ENCODE measurements around the gene TAX1BP1.

TAX1BP1 gene

DNA sequence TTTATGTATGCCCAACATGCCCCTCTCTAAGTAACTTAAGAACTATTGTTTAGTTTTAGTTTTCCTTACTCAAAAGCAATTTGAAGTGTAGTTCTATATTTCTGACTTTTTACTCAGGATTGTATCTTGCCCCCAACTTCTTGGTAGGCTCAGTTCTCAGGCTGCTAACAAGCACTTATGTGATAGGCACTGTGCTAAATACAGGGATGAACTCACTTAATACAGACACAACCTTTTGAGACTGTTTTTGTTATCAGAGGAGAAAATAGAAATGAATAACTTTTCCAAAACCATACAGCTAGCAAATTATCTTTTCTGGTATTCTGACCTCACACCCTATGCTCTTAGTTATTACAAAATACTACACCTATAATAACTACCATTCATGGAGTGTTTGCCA, 16.3 kb downstream of the TAX1BP1 start:
- no peak for DNase-seq (ENCODE audit: extremely low spot score)
- TF ChIP-seq FOXK2 (IDR thresholded peaks at IDR 0.05) (no peak), LEF1 (IDR thresholded peaks at IDR 0.05; ENCODE audit: borderline replicate concordance) (no peak), NFRKB (IDR thresholded peaks at IDR 0.05) (no peak)
- POLR2A ChIA-PET: no interaction called here
- CTCF ChIA-PET: no interaction called here

DNA sequence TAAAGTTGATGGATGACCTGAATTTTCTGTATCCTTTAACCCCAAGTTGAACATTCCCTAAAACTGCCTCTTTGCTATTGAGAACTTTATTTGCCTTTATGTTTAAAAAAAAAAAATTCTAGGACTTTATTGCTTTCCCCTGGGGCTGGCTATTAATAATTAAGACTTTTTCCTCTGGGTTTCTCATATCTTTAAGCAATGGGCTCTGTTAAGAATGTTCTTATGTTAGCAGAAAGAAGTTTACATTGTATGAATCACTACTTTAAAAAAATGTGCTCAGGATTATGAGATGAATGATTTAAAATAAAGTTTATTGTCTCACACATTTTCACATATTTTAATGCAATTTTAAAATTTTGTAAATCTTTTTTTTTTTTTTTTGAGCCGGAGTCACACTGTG, 19.5 kb downstream of the TAX1BP1 start:
- ChIA-PET CTCF (no interaction called here), POLR2A (no interaction called here)
- no peak for TF ChIP-seq L3MBTL2 (conservative IDR thresholded peaks at IDR 0.05)
- TF ChIP-seq FOXA1 (IDR thresholded peaks at IDR 0.05): no peak
- TF ChIP-seq ELF4 (IDR thresholded peaks at IDR 0.05): no peak
- no peak for TF ChIP-seq ZNF384 (IDR thresholded peaks at IDR 0.05)
- no peak for TF ChIP-seq ARNT (IDR thresholded peaks at IDR 0.05)
- no peak for TF ChIP-seq BHLHE40 (IDR thresholded peaks at IDR 0.05; ENCODE audit: borderline replicate concordance)
- no peak for TF ChIP-seq LEF1 (IDR thresholded peaks at IDR 0.05; ENCODE audit: borderline replicate concordance)
- no peak for TF ChIP-seq SP1 (IDR thresholded peaks at IDR 0.05)
- TF ChIP-seq, protein P1, sequence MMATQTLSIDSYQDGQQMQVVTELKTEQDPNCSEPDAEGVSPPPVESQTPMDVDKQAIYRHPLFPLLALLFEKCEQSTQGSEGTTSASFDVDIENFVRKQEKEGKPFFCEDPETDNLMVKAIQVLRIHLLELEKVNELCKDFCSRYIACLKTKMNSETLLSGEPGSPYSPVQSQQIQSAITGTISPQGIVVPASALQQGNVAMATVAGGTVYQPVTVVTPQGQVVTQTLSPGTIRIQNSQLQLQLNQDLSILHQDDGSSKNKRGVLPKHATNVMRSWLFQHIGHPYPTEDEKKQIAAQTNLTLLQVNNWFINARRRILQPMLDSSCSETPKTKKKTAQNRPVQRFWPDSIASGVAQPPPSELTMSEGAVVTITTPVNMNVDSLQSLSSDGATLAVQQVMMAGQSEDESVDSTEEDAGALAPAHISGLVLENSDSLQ (IDR thresholded peaks at IDR 0.05): no peak
- TF ChIP-seq NFRKB (IDR thresholded peaks at IDR 0.05): no peak
- TF ChIP-seq FOXK2 (IDR thresholded peaks at IDR 0.05): no peak
- no peak for TF ChIP-seq TARDBP (IDR thresholded peaks at IDR 0.05)
- TF ChIP-seq HDGF (IDR thresholded peaks at IDR 0.05; ENCODE audit: borderline replicate concordance): no peak
- TF ChIP-seq SUZ12 (IDR thresholded peaks at IDR 0.05): no peak
- no peak for TF ChIP-seq FOXM1 (IDR thresholded peaks at IDR 0.05; ENCODE audit: borderline replicate concordance)
- TF ChIP-seq CTBP1 (IDR thresholded peaks at IDR 0.05; ENCODE audit: borderline replicate concordance): no peak

GRCh38 chr7:27762062-27762461, 22.1 kb downstream of the TAX1BP1 start:
- TF ChIP-seq SUZ12 (IDR thresholded peaks at IDR 0.05) (no peak), FOXK2 (IDR thresholded peaks at IDR 0.05) (no peak), FOXA1 (IDR thresholded peaks at IDR 0.05) (no peak), NFRKB (IDR thresholded peaks at IDR 0.05) (no peak), LEF1 (IDR thresholded peaks at IDR 0.05; ENCODE audit: borderline replicate concordance) (no peak), FOXM1 (IDR thresholded peaks at IDR 0.05; ENCODE audit: borderline replicate concordance) (no peak), ELF4 (IDR thresholded peaks at IDR 0.05) (no peak), TARDBP (IDR thresholded peaks at IDR 0.05) (no peak), ARNT (IDR thresholded peaks at IDR 0.05) (no peak), BHLHE40 (IDR thresholded peaks at IDR 0.05; ENCODE audit: borderline replicate concordance) (no peak), CTBP1 (IDR thresholded peaks at IDR 0.05; ENCODE audit: borderline replicate concordance) (no peak), HDGF (IDR thresholded peaks at IDR 0.05; ENCODE audit: borderline replicate concordance) (no peak), ZNF384 (IDR thresholded peaks at IDR 0.05) (no peak), L3MBTL2 (conservative IDR thresholded peaks at IDR 0.05) (no peak)
- TF ChIP-seq, protein P1 (IDR thresholded peaks at IDR 0.05): no peak
- ChIA-PET CTCF (no interaction called here), POLR2A (no interaction called here)
- DNase-seq (ENCODE audit: extremely low spot score): no peak

More for the DNA sequence above, 19.5 kb downstream of the TAX1BP1 start:
- no peak for DNase-seq (ENCODE audit: extremely low spot score)

- TF ChIP-seq HDGF (IDR thresholded peaks at IDR 0.05; ENCODE audit: borderline replicate concordance): no peak
- TF ChIP-seq FOXK2 (IDR thresholded peaks at IDR 0.05): no peak
- TF ChIP-seq SUZ12 (IDR thresholded peaks at IDR 0.05): no peak
- DNase-seq (ENCODE audit: extremely low spot score): no peak
- POLR2A ChIA-PET: interaction anchor here (0.8 kb wide), 1 partner anchor 64 kb away, joined by 3 read pairs; no protein-coding TSS in a partner anchor
- CTCF ChIA-PET: interaction anchor here (0.5 to 2.1 kb wide), 3 partner anchors 11 to 26 kb away, joined by 4 to 5 read pairs (median 5); no protein-coding TSS in a partner anchor
Measured at GRCh38 chr7:27763983-27764508, 24.1 kb downstream of the TAX1BP1 start.

DNA sequence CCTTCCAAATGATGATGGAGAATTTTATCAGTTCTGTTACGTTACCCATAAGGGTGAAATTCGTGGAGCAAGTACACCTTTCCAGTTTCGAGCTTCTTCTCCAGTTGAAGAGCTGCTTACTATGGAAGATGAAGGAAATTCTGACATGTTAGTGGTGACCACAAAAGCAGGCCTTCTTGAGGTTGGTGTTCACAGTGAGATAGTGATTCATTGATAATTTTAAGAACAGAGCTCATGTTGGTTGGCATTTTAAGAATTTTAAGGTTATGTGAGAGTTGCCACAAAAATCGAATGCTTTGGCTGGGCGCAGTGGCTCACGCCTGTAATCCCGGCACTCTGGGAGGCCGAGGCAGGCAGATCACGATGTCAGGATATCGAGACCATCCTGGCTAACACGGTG, 25.9 kb downstream of the TAX1BP1 start:
- ChIA-PET CTCF (interaction anchor here (1.3 to 2.1 kb wide), 2 partner anchors 9 to 21 kb away, joined by 5 read pairs; no protein-coding TSS in a partner anchor), POLR2A (no interaction called here)
- DNase-seq (ENCODE audit: extremely low spot score): no peak
- TF ChIP-seq CTBP1 (IDR thresholded peaks at IDR 0.05; ENCODE audit: borderline replicate concordance) (no peak), FOXA1 (IDR thresholded peaks at IDR 0.05) (no peak), SP1 (IDR thresholded peaks at IDR 0.05) (no peak), BHLHE40 (IDR thresholded peaks at IDR 0.05; ENCODE audit: borderline replicate concordance) (no peak), HDGF (IDR thresholded peaks at IDR 0.05; ENCODE audit: borderline replicate concordance) (no peak), FOXK2 (IDR thresholded peaks at IDR 0.05) (no peak), FOXM1 (IDR thresholded peaks at IDR 0.05; ENCODE audit: borderline replicate concordance) (no peak), SUZ12 (IDR thresholded peaks at IDR 0.05) (no peak), LEF1 (IDR thresholded peaks at IDR 0.05; ENCODE audit: borderline replicate concordance) (no peak), NFRKB (IDR thresholded peaks at IDR 0.05) (no peak), L3MBTL2 (conservative IDR thresholded peaks at IDR 0.05) (no peak), ZNF384 (IDR thresholded peaks at IDR 0.05) (no peak), ARNT (IDR thresholded peaks at IDR 0.05) (no peak), TARDBP (IDR thresholded peaks at IDR 0.05) (no peak)
- TF ChIP-seq, protein P1 (IDR thresholded peaks at IDR 0.05): no peak

DNA sequence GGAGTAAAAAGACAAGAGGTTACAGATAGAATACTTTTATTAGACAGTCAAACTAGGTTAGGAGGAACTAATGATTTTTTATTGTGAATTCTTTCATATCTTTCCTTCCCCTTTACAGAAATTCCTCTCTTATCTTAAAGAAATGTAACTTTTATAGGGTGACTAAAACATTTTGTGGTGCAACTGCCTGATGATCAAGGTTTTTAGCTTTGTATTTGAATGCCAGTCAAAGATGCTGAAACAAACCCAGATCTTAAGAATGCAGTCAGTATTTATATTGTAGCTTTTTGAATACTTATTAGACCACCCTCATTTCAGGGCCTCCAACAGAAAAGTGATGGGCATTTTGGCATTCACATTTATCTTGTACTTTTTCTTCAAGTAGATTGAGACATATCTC, 27.4 kb downstream of the TAX1BP1 start:
- DNase-seq (ENCODE audit: extremely low spot score): no peak
- ChIA-PET POLR2A (no interaction called here), CTCF (no interaction called here)
- TF ChIP-seq ZNF384 (IDR thresholded peaks at IDR 0.05) (no peak), ELF4 (IDR thresholded peaks at IDR 0.05) (no peak), FOXA1 (IDR thresholded peaks at IDR 0.05) (no peak), SUZ12 (IDR thresholded peaks at IDR 0.05) (no peak), SP1 (IDR thresholded peaks at IDR 0.05) (no peak), ARNT (IDR thresholded peaks at IDR 0.05) (no peak), HDGF (IDR thresholded peaks at IDR 0.05; ENCODE audit: borderline replicate concordance) (no peak)
